AML-193 (cell line): Measurements from ENCODE around the gene LBHD2.
"Not testable (repeated sequence)": the region's sequence is repeated elsewhere in the genome, so short reads cannot be mapped to it uniquely, and the experiment has no call there.

ENCODE experiments used
- DNase-seq, 2 experiments: peaks; one replicate each; lab custom pipeline; 2025; lab: John Stamatoyannopoulos, UW

Gene LBHD2

GRCh38 chr14:103119527-103119926 is 35.5 kb downstream of the LBHD2 start:
- not testable (repeated sequence) for DNase-seq

DNA sequence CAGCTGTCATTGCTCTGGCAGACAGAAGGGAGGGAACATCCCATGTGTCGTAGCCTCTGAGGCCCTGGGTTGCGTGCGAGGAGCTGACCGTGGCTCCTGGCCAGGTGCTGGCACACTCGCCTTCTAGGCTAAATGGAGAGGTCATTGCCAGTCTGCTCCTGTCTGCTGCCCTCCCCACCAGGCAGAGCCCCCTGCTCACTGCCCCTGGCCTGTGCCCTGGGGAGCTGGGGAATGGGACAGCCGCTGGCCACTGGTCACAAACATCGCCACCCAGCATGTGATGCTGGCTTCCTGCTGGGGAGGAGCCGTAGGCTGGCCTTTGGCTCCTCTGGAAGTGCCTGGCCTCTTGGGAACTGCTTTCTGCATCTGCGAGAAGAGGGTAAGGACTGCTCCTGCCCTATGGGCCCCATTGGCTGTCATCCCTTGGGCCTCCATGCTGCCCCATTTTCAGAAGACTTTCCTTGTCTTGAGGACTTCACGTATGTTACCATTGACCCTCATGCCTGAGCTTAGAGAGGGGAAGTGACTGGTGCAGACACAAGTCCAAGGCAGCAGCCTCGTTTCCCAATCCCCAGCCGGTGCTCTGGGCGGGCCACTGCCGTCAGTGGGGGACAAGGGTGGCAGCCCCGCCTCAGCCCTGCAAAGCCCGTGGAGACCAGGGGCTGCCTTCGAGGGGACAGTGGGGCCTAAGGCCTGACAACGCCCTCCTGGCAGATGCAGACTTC is 37.3 kb downstream of the LBHD2 start:
- peak; percentile 75 to 85 for DNase-seq

DNA sequence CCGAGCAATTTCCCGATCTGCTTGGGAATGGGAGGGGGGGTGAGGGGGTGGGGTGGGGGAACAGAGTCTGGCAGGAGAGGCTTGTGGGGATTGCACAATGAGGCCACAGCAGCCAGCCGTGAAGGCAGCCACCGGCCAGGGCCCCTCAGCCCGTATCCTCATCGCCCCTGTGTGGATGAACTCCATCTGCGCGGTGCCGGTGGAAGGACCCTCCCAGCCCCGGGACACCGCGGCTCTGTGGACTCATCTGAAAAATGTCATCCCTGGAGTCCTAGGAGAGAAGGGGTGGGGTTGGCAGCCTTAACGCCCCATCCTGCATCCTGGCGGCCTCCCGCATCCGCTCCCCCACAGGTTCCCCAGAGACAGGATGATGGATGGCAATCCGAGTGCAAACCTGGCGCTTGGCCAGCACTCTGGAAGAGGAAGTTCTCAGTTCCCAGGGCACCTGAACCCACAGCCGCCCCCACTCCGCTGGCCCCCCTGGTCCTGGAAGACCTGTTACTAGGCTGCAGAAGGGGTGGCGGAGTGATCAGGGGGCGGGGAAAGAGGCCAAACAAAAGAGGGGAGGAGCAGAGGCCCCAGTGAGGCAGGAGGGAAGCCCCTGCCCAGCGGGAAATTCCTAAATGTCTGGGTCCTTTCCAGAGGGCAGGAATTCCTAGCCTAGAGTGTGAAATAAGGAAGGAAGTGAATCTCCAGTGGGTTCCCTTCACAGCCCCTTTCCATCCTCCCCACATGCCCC is 38.0 kb downstream of the LBHD2 start:
- peak; percentile 77 to 83 for DNase-seq

GRCh38 chr14:103122585-103122946 is 38.6 kb downstream of the LBHD2 start:
- DNase-seq, result no peak

GRCh38 chr14:103122947-103123633 is 39.1 kb downstream of the LBHD2 start, which contains the start of gene TNFAIP2:
Gene TNFAIP2, plus strand, starts transcription at chr14:103123461. Its CDS starts 2,997 bp downstream, at chr14:103126458.
- peak; percentile 53 to 54 for DNase-seq

GRCh38 chr14:103123634-103124500 is 39.9 kb downstream of the LBHD2 start:
- DNase-seq, result peak; percentile 7 to 39

GRCh38 chr14:103124501-103125001 is 40.5 kb downstream of the LBHD2 start:
- no peak for DNase-seq

DNA sequence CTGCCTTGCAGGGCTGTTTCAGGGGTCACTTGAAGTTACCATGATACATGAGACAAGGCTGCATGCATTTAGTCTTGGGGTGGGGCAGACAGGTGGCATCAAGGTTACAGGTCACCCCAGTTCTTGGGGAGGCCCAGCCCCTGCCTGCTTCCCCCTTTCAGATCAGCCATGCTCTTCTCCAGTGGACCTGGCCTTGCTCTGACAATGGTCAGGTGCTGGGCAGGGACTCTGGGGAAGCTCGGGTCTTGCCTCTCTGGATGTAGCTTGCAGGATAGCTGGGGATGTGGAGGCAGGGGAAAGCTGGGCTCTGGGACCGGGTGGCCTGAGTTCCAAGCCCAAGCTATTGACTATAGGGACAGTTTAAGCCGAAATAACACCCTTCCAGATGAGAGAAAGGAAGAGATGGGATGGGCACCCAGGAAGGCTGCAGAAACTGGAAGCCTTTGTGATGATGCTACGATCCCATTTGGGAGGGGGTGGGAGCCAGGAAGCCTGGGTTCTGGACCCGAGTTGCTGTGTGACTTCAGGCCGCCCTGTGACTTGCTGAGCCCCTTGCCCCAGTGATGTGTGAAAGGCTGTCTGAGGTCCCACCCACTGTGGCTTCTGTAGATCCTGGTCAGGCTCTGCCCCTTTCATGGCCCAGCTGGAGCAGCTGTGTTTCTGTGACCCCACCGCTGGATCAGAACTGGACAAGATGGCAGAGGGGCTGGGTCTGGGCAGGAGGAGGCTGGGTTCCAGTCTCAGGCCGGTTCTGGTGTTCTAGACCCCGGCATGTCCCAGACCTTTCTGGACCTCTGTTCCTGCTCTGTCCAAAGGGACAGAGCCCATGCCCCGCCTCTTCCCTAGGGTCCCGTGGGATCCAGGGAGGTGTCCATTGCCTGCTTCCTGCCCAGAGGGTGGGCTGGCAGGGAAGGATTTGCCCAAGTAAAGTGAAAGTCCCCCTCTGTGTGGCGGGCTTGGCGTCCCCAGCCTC is 41.4 kb downstream of the LBHD2 start:
- DNase-seq, result no peak

- DNase-seq, result no peak
These were observed 42.3 kb downstream of the LBHD2 start for GRCh38 chr14:103126088-103126872.

GRCh38 chr14:103126873-103127304 is 42.9 kb downstream of the LBHD2 start:
- DNase-seq, result no peak

DNA sequence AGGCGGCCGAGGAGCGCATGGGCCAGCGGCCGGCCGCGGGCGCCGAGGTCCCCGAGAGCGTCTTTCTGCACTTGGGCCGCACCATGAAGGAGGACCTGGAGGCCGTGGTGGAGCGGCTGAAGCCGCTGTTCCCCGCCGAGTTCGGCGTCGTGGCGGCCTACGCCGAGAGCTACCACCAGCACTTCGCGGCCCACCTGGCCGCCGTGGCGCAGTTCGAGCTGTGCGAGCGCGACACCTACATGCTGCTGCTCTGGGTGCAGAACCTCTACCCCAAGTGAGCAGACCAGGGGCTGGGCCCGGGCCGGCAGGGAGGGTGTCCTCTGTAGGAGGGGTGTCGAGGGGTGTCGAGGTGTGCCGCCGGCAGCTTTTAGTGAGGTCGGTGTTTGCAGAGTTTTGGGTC is 43.3 kb downstream of the LBHD2 start:
- no peak for DNase-seq

GRCh38 chr14:103127861-103128598 is 44.0 kb downstream of the LBHD2 start:
- DNase-seq, result no peak

DNA sequence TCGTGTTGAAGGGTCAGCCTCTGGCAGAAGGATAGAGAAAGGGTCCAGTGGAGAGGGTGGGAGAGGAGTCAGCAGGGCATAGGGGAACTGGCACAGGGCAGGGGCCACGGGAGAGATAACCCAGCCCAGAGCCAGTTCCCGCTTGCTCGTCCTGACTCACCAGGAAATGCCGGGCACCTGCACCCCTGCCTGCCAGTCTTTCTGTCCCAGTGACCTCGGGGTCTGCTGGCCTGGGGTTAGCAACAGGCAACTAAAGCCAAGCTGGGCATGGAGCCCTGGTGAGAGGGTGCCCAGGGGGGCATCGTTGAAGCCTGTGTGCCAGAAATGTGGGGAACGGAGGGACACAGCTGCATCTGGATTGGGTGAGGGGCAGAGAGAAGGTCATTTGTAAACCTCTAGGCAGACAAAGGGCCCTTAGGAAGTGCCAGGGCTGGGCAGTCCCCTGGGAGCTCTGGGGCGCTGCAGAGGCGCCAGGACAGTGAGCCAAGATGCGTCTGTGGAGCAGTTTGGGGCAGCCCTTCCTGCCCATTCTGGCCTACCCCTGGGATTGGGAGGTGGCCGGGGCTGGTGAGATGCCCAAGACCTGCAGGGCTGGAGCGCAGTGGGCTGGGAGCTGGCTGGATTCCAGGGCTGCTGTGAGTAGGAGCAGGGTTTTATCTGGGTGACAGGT is 44.8 kb downstream of the LBHD2 start:
- DNase-seq, result no peak

DNA sequence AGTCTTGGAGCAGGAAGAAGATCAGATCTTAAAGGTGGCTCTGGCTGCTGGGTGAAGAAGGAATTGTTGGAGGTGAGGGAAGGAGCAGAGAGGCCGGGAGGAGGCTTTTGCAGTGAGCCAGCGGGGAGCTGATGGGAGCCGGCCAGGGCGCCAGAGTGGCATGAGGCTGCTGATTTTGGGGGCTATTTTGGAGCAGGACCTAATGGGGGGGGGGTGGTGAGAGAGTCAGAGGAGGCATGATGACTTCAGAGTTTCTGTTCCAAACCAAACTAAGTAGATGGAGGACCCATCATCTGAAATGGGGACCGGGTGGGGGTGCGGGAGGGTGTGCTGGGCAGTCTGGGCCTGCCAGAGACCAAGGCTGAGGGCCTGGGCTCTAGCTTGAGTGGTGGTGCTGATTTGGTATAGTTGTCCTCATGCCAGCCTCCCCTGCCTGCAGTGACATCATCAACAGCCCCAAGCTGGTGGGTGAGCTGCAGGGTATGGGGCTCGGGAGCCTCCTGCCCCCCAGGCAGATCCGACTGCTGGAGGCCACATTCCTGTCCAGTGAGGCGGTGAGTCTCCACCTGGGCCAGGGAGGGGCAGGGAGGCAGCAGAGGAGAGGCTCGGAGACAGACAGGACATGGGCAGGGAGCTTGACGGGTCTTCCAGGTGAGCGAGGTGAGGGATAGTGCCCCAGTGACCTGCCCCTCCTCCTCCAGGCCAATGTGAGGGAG is 45.4 kb downstream of the LBHD2 start:
- DNase-seq, result no peak

DNA sequence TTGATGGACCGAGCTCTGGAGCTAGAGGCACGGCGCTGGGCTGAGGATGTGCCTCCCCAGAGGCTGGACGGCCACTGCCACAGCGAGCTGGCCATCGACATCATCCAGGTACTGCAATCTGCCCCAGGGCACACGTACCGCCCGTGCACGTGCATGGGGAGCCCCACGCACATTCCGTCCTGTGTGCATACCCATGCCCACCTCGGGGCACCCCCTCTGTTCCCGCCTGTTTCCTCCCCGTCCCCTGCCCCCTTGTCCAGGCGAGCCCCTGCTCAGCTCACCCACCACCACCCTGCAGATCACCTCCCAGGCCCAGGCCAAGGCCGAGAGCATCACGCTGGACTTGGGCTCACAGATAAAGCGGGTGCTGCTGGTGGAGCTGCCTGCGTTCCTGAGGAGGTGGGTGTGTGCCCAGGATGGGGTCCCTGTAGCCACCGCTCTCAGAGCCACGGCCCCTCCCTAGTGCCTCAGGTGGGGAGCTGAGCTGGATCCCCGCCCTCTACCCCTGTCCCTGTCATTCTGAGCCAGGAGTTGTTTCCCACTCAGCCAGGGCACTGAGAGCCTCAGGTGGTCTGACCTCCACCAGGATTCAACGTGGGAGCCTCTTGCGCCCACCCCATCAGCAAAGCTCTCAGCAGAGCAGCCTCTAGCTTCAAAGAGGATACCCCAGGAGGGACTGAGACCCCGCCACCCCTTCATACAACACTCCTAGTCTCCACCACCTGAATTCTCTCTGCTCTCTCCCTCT is 46.2 kb downstream of the LBHD2 start:
- no peak for DNase-seq

- DNase-seq, result no peak
These were observed 47.0 kb downstream of the LBHD2 start for GRCh38 chr14:103130965-103131364.

- DNase-seq, result no peak
These were observed 47.6 kb downstream of the LBHD2 start for GRCh38 chr14:103131580-103131979.
